A673 (cell line): ENCODE results near the gene MPPED2. TPM values are rescaled to one million over a fixed set of nuclear protein-coding genes. Genes with fewer than 3 reads are reported as not detected.

ENCODE experiments used
- BruUV-seq: library from RNA; stranded (reverse); fragments of 400-500 nt; replicated peaks from 2 replicates; lab custom pipeline; 2021; lab: Mats Ljungman, UMichigan
- CTCF ChIA-PET: fragments of 300-600 bp; sonication (Branson Sonifier 250); formaldehyde crosslinking; loops from one replicate; lab custom pipeline; 2022; ENCODE audit warnings: antibody characterized with exemption; lab: Charles Lee
- POLR2A ChIA-PET: fragments of 300-600 bp; sonication (Branson Sonifier 250); formaldehyde crosslinking; loops from one replicate; lab custom pipeline; 2022; ENCODE audit warnings: antibody characterized with exemption; ENCODE audit not compliant: low non-redundant PET; lab: Charles Lee
- DNase-seq: peaks from one replicate; pipeline ENCODE4 v3.0.0-alpha.2; 2015; ENCODE audit warnings: low spot score
- H3K27ac ChIP-seq: fragments of 200-600 bp; sonication (generic); 2 replicates; pipeline ENCODE4 v1.5.1; 2016; ENCODE audit warnings: mixed run types, low read depth, mild to moderate bottlenecking, mixed read lengths, antibody characterized with exemption, low read length; ENCODE audit not compliant: poor library complexity, severe bottlenecking
- H3K27me3 ChIP-seq: fragments of 200-600 bp; sonication (generic); replicated peaks from 2 replicates; pipeline ENCODE4 v1.6.1; 2017; ENCODE audit warnings: mixed run types, low read depth, mild to moderate bottlenecking, mixed read lengths, antibody characterized with exemption, low read length; ENCODE audit not compliant: insufficient read depth, poor library complexity
- H3K36me3 ChIP-seq: fragments of 200-600 bp; sonication (generic); 2 replicates; pipeline ENCODE4 v1.6.1; 2016; ENCODE audit warnings: mixed run types, mild to moderate bottlenecking, mixed read lengths, antibody characterized with exemption, low read length; ENCODE audit not compliant: insufficient read depth, poor library complexity, severe bottlenecking
- H3K4me1 ChIP-seq: fragments of 200-600 bp; sonication (generic); 2 replicates; pipeline ENCODE4 v1.6.1; 2017; ENCODE audit warnings: mixed run types, mild to moderate bottlenecking, mixed read lengths, antibody characterized with exemption, low read length; ENCODE audit not compliant: insufficient read depth, poor library complexity, severe bottlenecking
- H3K4me3 ChIP-seq: fragments of 200-600 bp; sonication (generic); 2 replicates; pipeline ENCODE4 v1.5.1; 2016; ENCODE audit warnings: low read depth, mixed run types, mild to moderate bottlenecking, mixed read lengths, low read length; ENCODE audit not compliant: poor library complexity, severe bottlenecking
- H3K9me3 ChIP-seq: fragments of 200-600 bp; sonication (generic); 2 replicates; pipeline ENCODE4 v1.6.1; 2016; ENCODE audit warnings: mixed run types, low read depth, mild to moderate bottlenecking, mixed read lengths, antibody characterized with exemption, low read length; ENCODE audit not compliant: poor library complexity, severe bottlenecking
- CTCF ChIP-seq: fragments of 300-800, 200-600 bp; sonication (generic); conservative IDR thresholded peaks from 2 replicates; pipeline ENCODE4 v1.5.1; 2017; ENCODE audit warnings: low read depth, mild to moderate bottlenecking, antibody characterized with exemption, low read length, moderate library complexity, mixed read lengths
- EZH2 ChIP-seq: fragments of 200-600 bp; sonication (generic); IDR thresholded peaks from 2 replicates; pipeline ENCODE4 v1.6.1; 2017; ENCODE audit warnings: borderline replicate concordance, low read depth, mild to moderate bottlenecking, mixed read lengths, antibody characterized with exemption, low read length; ENCODE audit not compliant: poor library complexity, severe bottlenecking
- intact Hi-C: fragments of 100-400 bp; cut with micrococcal nuclease; formaldehyde crosslinking; loops from one replicate; pipeline ENCODE4 v1.10.0; 2022; ENCODE audit not compliant: unreplicated experiment
- total RNA-seq: library from RNA; stranded (reverse); gene quantifications from 2 replicates; pipeline ENCODE4 v1.2.3, GENCODE V29; 2021

MPPED2 gene
- total RNA-seq, 1 experiment from 2014 or later = 2.0 TPM

DNA sequence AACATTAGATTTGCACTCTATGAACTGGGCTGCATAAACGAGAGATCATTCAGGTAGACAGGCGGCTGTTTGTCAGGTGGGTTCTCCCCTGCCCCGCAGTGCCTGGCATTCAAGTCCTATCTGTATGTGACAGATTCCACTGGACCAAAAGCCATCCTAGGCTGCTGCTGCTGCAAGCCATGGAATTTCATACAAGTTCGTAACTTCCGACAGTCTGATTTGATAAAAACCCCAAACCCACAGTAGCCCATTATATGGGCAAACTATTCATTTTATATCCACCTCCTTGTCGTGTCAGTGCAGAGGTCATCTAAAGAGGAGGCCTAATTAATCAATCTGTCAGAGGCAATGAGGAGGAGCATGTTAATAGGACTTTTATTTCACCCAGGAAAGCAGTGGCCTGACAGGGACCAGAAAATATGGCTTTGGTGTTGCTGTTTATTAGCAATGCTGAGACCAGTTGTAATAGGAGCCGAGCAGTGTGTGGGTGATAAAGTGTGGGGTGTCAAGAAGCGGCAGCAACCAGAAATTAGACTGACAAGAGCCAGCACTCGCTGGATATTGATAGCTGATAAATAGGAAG lies 139.0 kb downstream of the MPPED2 start:
- Histone ChIP-seq H3K9me3 (no peaks in the 10 kb centered on the region), H3K36me3 (no peaks in the 10 kb centered on the region), H3K27ac (no peak overlapping the region), H3K27me3 (no peaks in the 10 kb centered on the region), H3K4me3 (no peak overlapping the region), H3K4me1 (no peaks in the 10 kb centered on the region)
- ChIA-PET CTCF (no interaction called here), POLR2A (no interaction called here)
- TF ChIP-seq CTCF = no peak
- TF ChIP-seq EZH2 = no peak
- BruUV-seq = no TSS peak
- intact Hi-C loops = no loop called here
- no peak for DNase-seq

DNA sequence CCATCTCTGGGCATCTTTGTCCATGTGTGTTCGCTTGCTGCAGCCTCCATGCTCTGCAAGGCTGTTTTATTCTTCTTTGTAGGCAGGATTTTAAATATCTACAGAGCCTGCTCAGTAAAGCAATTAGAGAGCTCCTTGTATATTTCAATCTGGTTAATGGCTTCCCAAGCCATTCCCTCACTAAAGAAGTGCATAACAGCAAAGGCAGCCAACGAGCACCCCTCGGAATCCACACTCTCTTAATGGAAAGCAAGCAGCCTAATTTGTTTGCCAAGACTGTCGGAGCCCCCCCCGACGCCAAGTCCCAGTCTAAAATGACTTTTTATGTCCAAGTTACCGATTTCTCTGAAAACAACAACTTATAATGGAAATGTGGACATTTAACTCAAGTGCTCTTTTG lies 139.6 kb downstream of the MPPED2 start:
- POLR2A ChIA-PET = no interaction called here
- TF ChIP-seq CTCF (no peak), EZH2 (no peak)
- H3K36me3 ChIP-seq = no peaks in the 10 kb centered on the region
- no peak overlapping the region for H3K27ac ChIP-seq
- no peak overlapping the region for H3K4me3 ChIP-seq
- H3K27me3 ChIP-seq = no peaks in the 10 kb centered on the region
- no peak for DNase-seq
- CTCF ChIA-PET = no interaction called here
- intact Hi-C loops = no loop called here
- no peaks in the 10 kb centered on the region for H3K9me3 ChIP-seq
- no peaks in the 10 kb centered on the region for H3K4me1 ChIP-seq
- BruUV-seq = no TSS peak

GRCh38 chr11:30445056-30445455 lies 141.1 kb downstream of the MPPED2 start:
- intact Hi-C loops = no loop called here
- no peaks in the 10 kb centered on the region for H3K27me3 ChIP-seq
- no TSS peak for BruUV-seq
- no peak for DNase-seq
- no peak overlapping the region for H3K27ac ChIP-seq
- H3K9me3 ChIP-seq = no peaks in the 10 kb centered on the region
- H3K4me1 ChIP-seq = no peaks in the 10 kb centered on the region
- TF ChIP-seq CTCF = no peak
- no peak for TF ChIP-seq EZH2
- ChIA-PET CTCF (no interaction called here), POLR2A (no interaction called here)
- no peaks in the 10 kb centered on the region for H3K36me3 ChIP-seq
- no peak overlapping the region for H3K4me3 ChIP-seq
